Measurements from ENCODE around the gene TOMT. TPM values are rescaled to one million over a fixed set of nuclear protein-coding genes. Genes with fewer than 3 reads are reported as not detected.

TOMT gene
- total RNA-seq, 1 donor from 2014 or later: not detected

GRCh38 chr11:72079819-72080325 lies 25.9 kb upstream of the TOMT start:
- peaks cover 44% of the 10 kb centered on the region for H3K4me1 Mint-ChIP-seq (ENCODE audit: low read depth)
- intact Hi-C loops (cut with micrococcal nuclease): loop anchor here (1.0 to 2.0 kb wide), 7 partner anchors 23 to 354 kb away; partner anchors contain the start of genes ANAPC15, CLPB, LAMTOR1 and RNF121
- H3K27ac Mint-ChIP-seq: peak overlapping the region; percentile 92
- no peaks in the 10 kb centered on the region for H3K9me3 Mint-ChIP-seq
- H3K36me3 Mint-ChIP-seq (ENCODE audit: low read depth): peaks cover 21% of the 10 kb centered on the region
- H3K4me3 Mint-ChIP-seq (ENCODE audit: low read depth): peak overlapping the region; percentile 90
- DNase-seq (ENCODE audit: low spot score): no peak
- H3K27me3 Mint-ChIP-seq (ENCODE audit: low read depth): no peaks in the 10 kb centered on the region

GRCh38 chr11:72080326-72081183 lies 25.2 kb upstream of the TOMT start, which contains the start of the genes LRRC51 and NUMA1:
LRRC51 (plus strand) TSS chr11:72080850; CDS start chr11:72089084, 8,234 bp downstream.
NUMA1 (minus strand) TSS chr11:72080542; CDS start chr11:72035943, 44,599 bp downstream.
- Mint-ChIP-seq H3K4me3 (ENCODE audit: low read depth) (peak within 1 kb of the TSS; percentile 90), H3K27me3 (ENCODE audit: low read depth) (no peaks in the 10 kb centered on the region), H3K27ac (peak within 1 kb of the TSS; percentile 92), H3K9me3 (no peaks in the 10 kb centered on the region), H3K36me3 (ENCODE audit: low read depth) (peaks cover 17% of the 10 kb centered on the region), H3K4me1 (ENCODE audit: low read depth) (peaks cover 39% of the 10 kb centered on the region)
- DNase-seq (ENCODE audit: low spot score): peak; percentile 99
- intact Hi-C loops (cut with micrococcal nuclease): loop anchor here (1.0 to 2.0 kb wide), 7 partner anchors 23 to 354 kb away; partner anchors contain the start of genes ANAPC15, CLPB, LAMTOR1 and RNF121

- Mint-ChIP-seq H3K36me3 (ENCODE audit: low read depth) (peaks cover 15% of the 10 kb centered on the region), H3K27ac (peak overlapping the region; percentile 92), H3K4me3 (ENCODE audit: low read depth) (peak overlapping the region; percentile 90), H3K9me3 (no peaks in the 10 kb centered on the region), H3K27me3 (ENCODE audit: low read depth) (no peaks in the 10 kb centered on the region), H3K4me1 (ENCODE audit: low read depth) (peaks cover 38% of the 10 kb centered on the region)
- intact Hi-C loops (cut with micrococcal nuclease): loop anchor here (2.0 kb wide), 2 partner anchors 152 to 294 kb away; partner anchors contain the start of genes RNF121 and XNDC1N
- no peak for DNase-seq (ENCODE audit: low spot score)
Observed at GRCh38 chr11:72081184-72081644, 24.5 kb upstream of the TOMT start.

- peak overlapping the region; percentile 68 for H3K27ac Mint-ChIP-seq
- peaks cover 15% of the 10 kb centered on the region for H3K36me3 Mint-ChIP-seq (ENCODE audit: low read depth)
- H3K4me3 Mint-ChIP-seq (ENCODE audit: low read depth): peak overlapping the region; percentile 72
- peaks cover 35% of the 10 kb centered on the region for H3K4me1 Mint-ChIP-seq (ENCODE audit: low read depth)
- no peak for DNase-seq (ENCODE audit: low spot score)
- intact Hi-C loops (cut with micrococcal nuclease): loop anchor here (2.0 kb wide), 2 partner anchors 153 to 295 kb away; partner anchors contain the start of genes RNF121 and XNDC1N
- no peaks in the 10 kb centered on the region for H3K27me3 Mint-ChIP-seq (ENCODE audit: low read depth)
- H3K9me3 Mint-ChIP-seq: no peaks in the 10 kb centered on the region
Observed at GRCh38 chr11:72081821-72082453, 23.8 kb upstream of the TOMT start.

- Mint-ChIP-seq H3K9me3 (no peaks in the 10 kb centered on the region), H3K4me1 (ENCODE audit: low read depth) (peaks cover 32% of the 10 kb centered on the region), H3K4me3 (ENCODE audit: low read depth) (no peak overlapping the region), H3K27ac (no peak overlapping the region), H3K27me3 (ENCODE audit: low read depth) (no peaks in the 10 kb centered on the region), H3K36me3 (ENCODE audit: low read depth) (peaks cover 15% of the 10 kb centered on the region)
- DNase-seq (ENCODE audit: low spot score): no peak
- intact Hi-C loops (cut with micrococcal nuclease): no loop called here
Observed at GRCh38 chr11:72083414-72083813, 22.3 kb upstream of the TOMT start.

- no peak overlapping the region for H3K4me3 Mint-ChIP-seq (ENCODE audit: low read depth)
- H3K4me1 Mint-ChIP-seq (ENCODE audit: low read depth): peaks cover 29% of the 10 kb centered on the region
- peaks cover 14% of the 10 kb centered on the region for H3K36me3 Mint-ChIP-seq (ENCODE audit: low read depth)
- DNase-seq (ENCODE audit: low spot score): no peak
- H3K27ac Mint-ChIP-seq: no peak overlapping the region
- H3K27me3 Mint-ChIP-seq (ENCODE audit: low read depth): no peaks in the 10 kb centered on the region
- intact Hi-C loops (cut with micrococcal nuclease): no loop called here
- H3K9me3 Mint-ChIP-seq: no peaks in the 10 kb centered on the region
Observed at GRCh38 chr11:72084076-72084475, 21.6 kb upstream of the TOMT start.

- intact Hi-C loops (cut with micrococcal nuclease): no loop called here
- Mint-ChIP-seq H3K4me1 (ENCODE audit: low read depth) (peaks cover 31% of the 10 kb centered on the region), H3K27me3 (ENCODE audit: low read depth) (no peaks in the 10 kb centered on the region), H3K4me3 (ENCODE audit: low read depth) (no peak overlapping the region), H3K36me3 (ENCODE audit: low read depth) (peaks cover 19% of the 10 kb centered on the region), H3K27ac (no peak overlapping the region), H3K9me3 (no peaks in the 10 kb centered on the region)
- no peak for DNase-seq (ENCODE audit: low spot score)
Observed at GRCh38 chr11:72084965-72085364, 20.8 kb upstream of the TOMT start.

GRCh38 chr11:72085621-72086351 lies 19.9 kb upstream of the TOMT start:
- H3K27me3 Mint-ChIP-seq (ENCODE audit: low read depth): no peaks in the 10 kb centered on the region
- H3K36me3 Mint-ChIP-seq (ENCODE audit: low read depth): peaks cover 17% of the 10 kb centered on the region
- no peaks in the 10 kb centered on the region for H3K9me3 Mint-ChIP-seq
- intact Hi-C loops (cut with micrococcal nuclease): no loop called here
- H3K27ac Mint-ChIP-seq: no peak overlapping the region
- H3K4me1 Mint-ChIP-seq (ENCODE audit: low read depth): peaks cover 29% of the 10 kb centered on the region
- H3K4me3 Mint-ChIP-seq (ENCODE audit: low read depth): no peak overlapping the region
- DNase-seq (ENCODE audit: low spot score): no peak

- no peak for DNase-seq (ENCODE audit: low spot score)
- Mint-ChIP-seq H3K4me1 (ENCODE audit: low read depth) (peaks cover 24% of the 10 kb centered on the region), H3K4me3 (ENCODE audit: low read depth) (no peak overlapping the region), H3K9me3 (no peaks in the 10 kb centered on the region), H3K27ac (no peak overlapping the region), H3K36me3 (ENCODE audit: low read depth) (peaks cover 22% of the 10 kb centered on the region), H3K27me3 (ENCODE audit: low read depth) (no peaks in the 10 kb centered on the region)
- intact Hi-C loops (cut with micrococcal nuclease): no loop called here
Observed at GRCh38 chr11:72088076-72088808, 17.5 kb upstream of the TOMT start.

GRCh38 chr11:72091292-72091691 lies 14.4 kb upstream of the TOMT start:
- H3K27ac Mint-ChIP-seq: peak overlapping the region; percentile 58
- peak; percentile 53 for DNase-seq (ENCODE audit: low spot score)
- no peak overlapping the region for H3K4me3 Mint-ChIP-seq (ENCODE audit: low read depth)
- H3K27me3 Mint-ChIP-seq (ENCODE audit: low read depth): no peaks in the 10 kb centered on the region
- H3K9me3 Mint-ChIP-seq: no peaks in the 10 kb centered on the region
- H3K36me3 Mint-ChIP-seq (ENCODE audit: low read depth): peaks cover 34% of the 10 kb centered on the region
- intact Hi-C loops (cut with micrococcal nuclease): loop anchor here (1.0 kb wide), 1 partner anchor 66 kb away; no protein-coding TSS in a partner anchor
- H3K4me1 Mint-ChIP-seq (ENCODE audit: low read depth): peaks cover 20% of the 10 kb centered on the region

- peaks cover 26% of the 10 kb centered on the region for H3K4me1 Mint-ChIP-seq (ENCODE audit: low read depth)
- no peak overlapping the region for H3K4me3 Mint-ChIP-seq (ENCODE audit: low read depth)
- no peaks in the 10 kb centered on the region for H3K9me3 Mint-ChIP-seq
- DNase-seq (ENCODE audit: low spot score): no peak
- intact Hi-C loops (cut with micrococcal nuclease): no loop called here
- H3K27ac Mint-ChIP-seq: no peak overlapping the region
- no peaks in the 10 kb centered on the region for H3K27me3 Mint-ChIP-seq (ENCODE audit: low read depth)
- H3K36me3 Mint-ChIP-seq (ENCODE audit: low read depth): peaks cover 60% of the 10 kb centered on the region
Observed at GRCh38 chr11:72098741-72099140, 7.0 kb upstream of the TOMT start.
